K562 (cell line): Measurements from ENCODE around the gene GAB1.

Experiments used
- GMEB1 ChIP-seq: fragments of 250-450 bp; sonication (Bioruptor Pico); IDR thresholded peaks from 2 replicates; pipeline ENCODE4 v1.4.0; 2020; ENCODE audit warnings: mild to moderate bottlenecking
- SIRT6 ChIP-seq: IDR thresholded peaks from one replicate; pipeline ENCODE4 v1.6.1; 2012; ENCODE audit warnings: low read depth, mild to moderate bottlenecking, control low read depth, inconsistent platforms, low read length, moderate library complexity

- TF ChIP-seq GMEB1 (no peak), SIRT6 (no peak)
Measured at GRCh38 chr4:143374771-143375170, 38.1 kb downstream of the GAB1 start.
